GM21447 (cell line): ENCODE data around the gene KCNQ1.

Experiments used
- ATAC-seq: cut with Tn5 transposase; IDR thresholded peaks from one replicate; pipeline ENCODE4 v1.9.1; 2021; ENCODE audit not compliant: unreplicated experiment

KCNQ1 gene

DNA sequence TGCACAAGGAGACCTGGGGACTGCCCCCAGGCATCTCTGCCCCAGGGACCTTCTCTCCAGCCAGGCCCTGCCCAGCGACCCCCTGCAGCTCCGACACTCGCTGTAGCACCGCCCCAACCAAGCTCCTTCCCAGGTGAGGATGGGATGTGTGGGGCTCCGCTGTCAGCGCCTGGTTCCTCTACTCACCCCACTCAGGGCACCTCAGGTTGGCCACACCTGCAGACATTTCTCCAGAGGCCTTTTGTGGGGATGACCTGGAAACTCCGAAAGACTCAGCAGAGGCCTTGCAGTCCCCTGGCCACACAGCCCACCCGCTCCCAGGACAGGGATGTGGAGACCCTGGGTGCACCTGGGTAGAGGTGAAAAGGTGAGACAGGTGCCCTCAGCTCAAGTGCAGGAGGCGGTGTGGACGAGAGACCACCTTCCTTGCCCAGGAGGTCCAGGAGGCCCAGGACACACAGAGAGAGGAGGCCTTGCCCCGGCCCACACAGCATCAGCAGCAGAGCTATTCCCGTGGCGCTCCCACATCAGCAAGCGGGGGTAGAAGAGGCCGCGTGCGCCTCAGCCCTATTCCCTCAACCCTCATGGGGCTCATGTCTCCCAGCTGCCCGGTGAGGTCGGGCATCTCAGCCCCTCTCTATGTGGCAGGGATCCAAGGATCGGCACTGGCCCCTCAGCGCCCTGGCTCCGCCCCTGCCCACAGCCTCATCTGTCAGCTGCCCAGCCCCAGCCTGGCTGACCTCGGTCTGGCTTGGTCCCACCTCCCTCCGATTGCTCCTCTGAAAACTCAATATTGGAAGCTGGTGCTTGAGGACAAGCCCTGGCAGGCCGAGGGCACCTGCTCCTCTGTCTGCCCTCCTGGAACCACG is 21.4 kb upstream of the KCNQ1 start:
- no peak for ATAC-seq

DNA sequence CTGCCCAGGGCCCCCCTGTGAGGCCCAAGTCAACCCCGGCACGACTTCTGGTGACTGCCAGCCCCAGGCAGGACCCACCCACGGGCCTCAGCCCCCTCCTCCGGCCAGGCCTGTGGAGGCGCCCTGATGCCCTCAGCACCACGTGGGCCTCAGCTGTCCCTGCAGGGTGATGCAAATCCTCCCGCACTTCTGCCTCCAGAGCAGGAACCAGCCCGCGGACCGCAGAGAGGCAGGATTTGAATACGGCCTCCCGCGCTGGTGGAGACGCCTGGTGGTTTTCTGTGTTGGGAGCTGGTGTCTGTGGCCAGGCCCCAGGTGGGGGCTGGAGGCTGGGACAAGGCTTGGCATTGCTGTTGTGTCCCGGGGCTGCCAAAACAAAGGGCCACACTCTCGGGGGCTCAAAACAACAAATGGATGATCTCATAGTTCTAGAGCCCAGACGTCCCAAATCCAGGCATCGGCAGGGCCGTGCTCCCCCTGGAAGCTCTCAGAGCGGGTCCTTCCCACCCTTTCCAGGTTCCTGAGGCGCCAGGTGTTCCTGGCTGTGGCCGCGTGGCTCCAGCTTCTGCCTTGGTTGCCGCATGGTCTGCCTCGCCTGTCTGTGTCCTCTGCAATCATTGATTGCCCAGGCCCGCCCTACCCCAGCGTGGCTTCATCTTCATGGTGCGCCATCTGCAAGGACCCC is 19.9 kb upstream of the KCNQ1 start:
- ATAC-seq = no peak

DNA sequence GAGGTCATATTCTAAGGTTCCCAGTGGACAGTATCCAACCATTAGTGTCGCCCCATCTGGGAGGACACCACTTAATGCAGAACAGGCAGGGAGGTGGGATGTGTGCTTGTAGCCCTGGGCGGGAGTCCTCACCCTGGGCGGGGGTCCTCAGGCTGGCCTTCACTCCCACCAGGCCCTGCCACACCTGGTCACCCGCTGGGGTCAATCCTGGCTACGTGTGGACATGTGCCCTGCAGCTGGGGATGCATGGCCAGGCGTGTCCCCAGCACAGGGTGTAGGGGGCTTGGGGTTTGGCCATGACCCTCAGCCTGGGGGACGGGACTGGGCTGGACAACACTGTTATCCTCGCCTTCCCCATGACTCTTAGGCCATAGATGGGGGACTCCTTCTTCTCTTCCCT is 19.3 kb upstream of the KCNQ1 start:
- no peak for ATAC-seq

GRCh38 chr11:2426221-2426620 is 18.6 kb upstream of the KCNQ1 start:
- no peak for ATAC-seq

DNA sequence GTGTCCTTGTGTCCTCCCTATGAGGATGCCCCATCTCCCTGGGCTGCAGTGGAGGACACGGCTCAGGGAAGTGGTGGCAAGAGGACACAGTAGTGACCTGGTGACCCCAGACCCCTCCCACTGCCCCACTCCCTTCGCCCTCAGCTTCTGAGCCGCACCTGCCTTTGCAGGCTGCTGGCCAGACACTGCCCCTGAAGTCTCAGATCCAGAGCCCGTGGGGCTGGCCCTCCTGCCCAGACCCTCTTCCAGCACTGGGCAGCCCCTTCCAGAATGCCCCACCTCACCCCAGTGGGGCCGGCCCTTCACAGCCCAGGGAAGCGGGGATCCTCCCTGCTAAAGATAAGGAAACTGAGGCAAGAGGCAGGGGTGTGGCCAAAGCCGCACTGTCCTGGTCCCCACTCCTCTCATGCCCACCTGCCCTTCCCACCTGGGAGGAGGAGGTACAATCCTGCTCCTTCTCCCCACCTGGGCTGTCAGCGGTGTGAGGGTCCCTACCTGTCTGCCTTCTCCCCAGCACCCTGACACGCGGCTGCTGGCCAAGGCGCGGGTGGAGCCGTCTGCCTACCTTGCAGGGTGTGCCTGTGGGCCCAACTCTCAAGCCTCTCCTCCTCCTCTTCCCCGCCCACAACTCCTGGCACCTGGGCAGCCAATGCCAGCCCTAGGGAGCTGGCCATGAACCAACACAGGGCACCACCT is 17.8 kb upstream of the KCNQ1 start:
- no peak for ATAC-seq

- no peak for ATAC-seq
Observed at GRCh38 chr11:2427721-2428321, 17.0 kb upstream of the KCNQ1 start.

DNA sequence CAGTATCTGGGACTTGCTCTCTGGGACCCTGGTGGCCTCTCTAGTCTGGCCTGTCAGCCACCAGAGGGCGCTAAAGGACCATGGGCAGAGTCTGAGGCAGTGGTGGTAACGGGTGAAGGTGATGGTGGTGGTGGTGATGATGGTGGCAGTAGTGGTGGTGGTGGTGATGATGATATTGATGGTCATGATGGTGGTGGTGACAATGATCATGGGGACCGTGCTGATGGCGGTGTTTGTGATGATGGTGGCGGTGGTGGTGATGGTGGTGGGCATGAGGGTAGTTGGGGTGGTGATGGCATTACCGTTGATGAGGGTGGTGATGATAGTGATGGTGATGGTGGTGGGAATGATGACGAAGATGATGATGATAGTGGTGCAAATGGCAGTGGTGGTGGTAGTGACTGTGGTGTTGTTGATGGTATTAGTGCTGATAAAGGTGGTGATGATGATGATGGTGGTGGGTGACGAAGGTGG is 16.4 kb upstream of the KCNQ1 start:
- no peak for ATAC-seq

DNA sequence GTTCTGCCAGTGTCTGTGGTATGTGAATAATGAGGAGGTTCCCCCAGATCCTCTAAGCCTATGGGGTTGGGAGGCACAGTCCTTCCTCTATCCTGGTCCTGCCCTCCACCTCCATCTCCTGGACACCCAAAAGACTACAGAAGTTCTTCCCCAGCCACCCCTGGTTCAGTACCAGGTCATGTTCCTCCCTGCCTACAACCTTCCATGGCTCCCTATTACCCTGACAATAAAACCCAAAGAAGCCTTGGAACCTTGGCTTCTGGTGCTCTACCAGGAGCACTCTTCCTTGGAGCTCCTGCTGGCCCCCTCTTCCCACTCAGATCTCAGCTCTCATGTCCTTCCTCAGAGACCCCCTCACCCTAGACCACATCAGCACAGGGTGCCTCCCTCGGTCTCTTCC is 13.4 kb upstream of the KCNQ1 start:
- ATAC-seq = no peak

- no peak for ATAC-seq
Observed at GRCh38 chr11:2432171-2432621, 12.6 kb upstream of the KCNQ1 start.

GRCh38 chr11:2432628-2433071 is 12.2 kb upstream of the KCNQ1 start:
- no peak for ATAC-seq

DNA sequence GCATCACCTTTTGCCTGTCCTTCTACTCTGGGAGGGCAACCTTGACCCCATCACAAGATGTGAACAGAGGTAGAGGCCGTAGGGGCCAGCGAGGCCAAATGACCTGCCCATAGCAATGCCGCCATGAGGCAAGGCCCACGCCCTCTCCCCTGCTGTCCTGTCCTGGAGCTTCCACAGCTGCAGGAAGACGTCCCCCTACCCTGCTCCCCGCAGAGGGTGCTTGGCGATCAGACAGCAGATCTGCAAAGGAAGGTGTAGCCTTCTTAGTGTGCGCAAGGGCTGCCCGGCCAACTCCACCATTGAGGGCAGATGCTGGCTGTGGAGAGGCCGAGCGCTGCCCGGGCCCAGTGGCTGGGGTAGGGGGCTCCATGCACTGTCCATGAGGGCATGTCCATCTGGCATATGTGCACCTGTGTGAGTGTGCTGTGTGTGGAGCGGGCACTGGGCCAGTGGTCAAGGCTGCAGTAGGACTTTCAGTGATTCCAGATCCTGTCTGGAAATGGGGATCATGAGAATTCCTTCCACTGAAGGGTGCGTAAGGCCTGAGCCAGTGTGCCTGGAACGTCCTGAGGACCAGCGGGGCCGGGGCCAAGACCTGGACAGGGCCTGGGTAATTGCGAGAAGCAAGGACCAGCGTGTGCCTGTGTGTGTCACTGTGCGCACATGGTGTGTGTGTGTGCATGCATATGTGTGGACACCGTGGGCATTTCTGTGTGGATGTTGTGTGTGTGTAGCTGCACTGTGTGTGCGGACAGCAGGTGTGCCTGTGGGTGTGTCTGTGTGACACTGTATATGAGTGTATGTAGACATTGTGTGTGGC is 11.5 kb upstream of the KCNQ1 start:
- ATAC-seq = no peak

GRCh38 chr11:2434008-2434407 is 10.8 kb upstream of the KCNQ1 start:
- no peak for ATAC-seq

DNA sequence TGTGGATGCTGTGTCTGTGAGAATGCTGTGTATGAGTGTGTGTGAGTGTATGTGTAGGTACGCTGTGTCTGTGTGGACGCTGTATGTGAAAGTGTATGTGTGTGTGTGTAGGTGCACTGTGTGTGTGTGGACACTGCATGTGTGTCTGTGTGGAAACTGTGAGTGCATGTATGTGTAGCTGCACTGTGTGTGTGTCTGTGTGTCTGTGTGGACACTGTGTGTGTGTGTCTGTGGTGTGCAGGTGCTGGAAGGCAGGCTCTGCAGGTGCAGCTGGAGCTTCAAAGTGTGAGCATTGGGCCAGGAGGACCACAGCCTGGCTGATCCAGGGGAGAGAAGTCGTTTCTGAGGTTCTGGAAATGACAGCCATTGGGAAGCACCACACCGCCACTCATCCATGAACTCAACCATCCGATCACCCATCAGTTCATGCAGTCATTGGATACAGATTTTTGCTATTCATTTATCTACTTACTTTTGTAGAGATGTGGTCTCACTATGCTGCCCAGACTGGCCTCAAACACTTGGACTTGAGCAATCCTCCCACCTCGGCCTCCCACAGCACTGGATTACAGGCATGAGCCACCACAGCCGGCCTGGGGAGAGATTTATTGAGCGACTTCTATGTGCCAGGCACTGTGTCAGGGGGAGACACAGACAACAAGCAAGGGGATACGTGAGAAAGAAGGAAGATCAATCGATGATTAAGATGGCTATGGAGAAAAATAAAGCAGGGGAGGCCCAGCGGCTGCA is 10.1 kb upstream of the KCNQ1 start:
- ATAC-seq = no peak

- ATAC-seq = no peak
Observed at GRCh38 chr11:2435288-2436012, 9.4 kb upstream of the KCNQ1 start.

DNA sequence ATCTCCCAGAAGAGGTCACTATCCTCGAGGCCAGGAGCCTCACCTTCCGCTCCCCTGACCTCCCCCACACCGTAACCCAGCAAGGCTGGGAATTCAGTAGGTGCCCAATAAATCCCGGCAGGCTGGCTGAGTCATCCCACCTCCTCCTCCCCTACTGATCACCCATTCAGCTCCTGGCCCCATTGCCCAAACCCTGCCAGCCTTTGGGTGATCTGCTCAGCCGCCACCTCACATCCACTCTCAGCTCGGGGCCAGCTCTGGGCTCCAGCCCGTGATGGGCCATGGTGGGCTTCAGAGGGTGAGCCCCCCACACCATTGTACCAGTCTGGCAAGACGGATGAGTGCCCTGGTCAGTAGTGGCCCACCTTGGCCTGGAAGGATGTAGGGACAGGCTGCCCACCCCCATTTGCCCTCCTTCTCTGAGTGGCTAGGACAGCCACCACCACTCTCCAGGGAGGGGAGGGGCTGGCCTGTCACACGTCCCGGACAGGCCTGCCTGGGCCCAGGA is 8.7 kb upstream of the KCNQ1 start:
- ATAC-seq = no peak

GRCh38 chr11:2436521-2437031 is 8.2 kb upstream of the KCNQ1 start:
- ATAC-seq = no peak

- ATAC-seq = no peak
Observed at GRCh38 chr11:2437516-2437915, 7.3 kb upstream of the KCNQ1 start.

GRCh38 chr11:2439820-2440219 is 5.0 kb upstream of the KCNQ1 start:
- ATAC-seq = no peak

DNA sequence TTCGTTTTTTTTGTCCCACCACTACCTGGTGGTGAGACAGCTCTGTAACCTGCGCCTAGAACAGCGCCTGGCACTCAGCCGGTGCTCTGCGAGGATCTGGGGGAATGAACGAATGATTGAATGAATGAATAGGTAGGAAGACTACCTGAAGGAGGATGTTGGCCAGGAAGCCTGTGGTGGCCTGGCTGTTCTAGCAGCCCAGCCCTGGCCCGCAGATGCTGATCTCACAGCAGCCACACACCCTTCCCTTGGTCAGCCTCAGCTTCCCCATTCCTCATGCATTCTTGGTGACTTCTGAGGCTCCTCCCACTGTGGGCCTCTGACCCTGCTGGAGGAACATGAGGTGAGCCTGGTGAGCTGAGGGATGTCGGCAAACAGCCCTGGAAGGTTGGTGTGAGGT is 4.2 kb upstream of the KCNQ1 start:
- no peak for ATAC-seq
